Tibial artery (tissue), 4 donors: ENCODE measurements around the gene CCDC57.

Experiments
- DNase-seq, 2 donors: peaks; one replicate each; pipeline ENCODE4 v3.0.0-alpha.2; 2019
- H3K27ac ChIP-seq, 2 donors: fragments of 200-600 bp; sonication (generic) in 1 of 2; 1 replicate in 1 of 2; 2 replicates in 1 of 2; pipeline ENCODE4 v1.5.1; 2018 to 2019; ENCODE audit warnings: mild to moderate bottlenecking in 1 of 2
- H3K27me3 ChIP-seq, 2 donors: fragments of 200-600 bp; sonication (generic) in 1 of 2; one replicate each; pipeline versions ENCODE4 v1.5.1 to v1.6.0; 2016 to 2019
- H3K36me3 ChIP-seq, 3 donors: fragments of 200-600 bp; sonication (generic) in 2 of 3; one replicate each; pipeline ENCODE4 v1.5.1; 2016 to 2019; ENCODE audit warnings: mild to moderate bottlenecking in 2 of 3
- H3K4me1 ChIP-seq, 4 donors: fragments of 200-600 bp; sonication (generic) in 2 of 4; 1 replicate in 3 of 4; 2 replicates in 1 of 4; pipeline ENCODE4 v1.5.1; 2016 to 2019
- H3K4me3 ChIP-seq, 2 donors: fragments of 200-600 bp; sonication (generic) in 1 of 2; 1 replicate in 1 of 2; 2 replicates in 1 of 2; pipeline ENCODE4 v1.5.1; 2018 to 2019; ENCODE audit warnings: mild to moderate bottlenecking in 2 of 2
- H3K9me3 ChIP-seq, 3 donors: fragments of 200-600 bp; sonication (generic) in 1 of 3; one replicate each; pipeline ENCODE4 v1.5.1; 2016 to 2019
- intact Hi-C: fragments of 100-400 bp; cut with DNase I; formaldehyde crosslinking; loops from one replicate; pipeline ENCODE4 v1.15.0; 2023; ENCODE audit warnings: low total_unique reads
- TF ChIP-seq, protein P1 (sequence below), 2 experiments: fragments of 200-600 bp in 1 of 2; fragments of 450-650 bp in 1 of 2; IDR thresholded peaks; one replicate each; pipeline ENCODE4 v1.5.1; 2017 to 2019; ENCODE audit warnings: antibody characterized with exemption in 2 of 2, mild to moderate bottlenecking in 1 of 2, moderate library complexity in 1 of 2

The CCDC57 gene

DNA sequence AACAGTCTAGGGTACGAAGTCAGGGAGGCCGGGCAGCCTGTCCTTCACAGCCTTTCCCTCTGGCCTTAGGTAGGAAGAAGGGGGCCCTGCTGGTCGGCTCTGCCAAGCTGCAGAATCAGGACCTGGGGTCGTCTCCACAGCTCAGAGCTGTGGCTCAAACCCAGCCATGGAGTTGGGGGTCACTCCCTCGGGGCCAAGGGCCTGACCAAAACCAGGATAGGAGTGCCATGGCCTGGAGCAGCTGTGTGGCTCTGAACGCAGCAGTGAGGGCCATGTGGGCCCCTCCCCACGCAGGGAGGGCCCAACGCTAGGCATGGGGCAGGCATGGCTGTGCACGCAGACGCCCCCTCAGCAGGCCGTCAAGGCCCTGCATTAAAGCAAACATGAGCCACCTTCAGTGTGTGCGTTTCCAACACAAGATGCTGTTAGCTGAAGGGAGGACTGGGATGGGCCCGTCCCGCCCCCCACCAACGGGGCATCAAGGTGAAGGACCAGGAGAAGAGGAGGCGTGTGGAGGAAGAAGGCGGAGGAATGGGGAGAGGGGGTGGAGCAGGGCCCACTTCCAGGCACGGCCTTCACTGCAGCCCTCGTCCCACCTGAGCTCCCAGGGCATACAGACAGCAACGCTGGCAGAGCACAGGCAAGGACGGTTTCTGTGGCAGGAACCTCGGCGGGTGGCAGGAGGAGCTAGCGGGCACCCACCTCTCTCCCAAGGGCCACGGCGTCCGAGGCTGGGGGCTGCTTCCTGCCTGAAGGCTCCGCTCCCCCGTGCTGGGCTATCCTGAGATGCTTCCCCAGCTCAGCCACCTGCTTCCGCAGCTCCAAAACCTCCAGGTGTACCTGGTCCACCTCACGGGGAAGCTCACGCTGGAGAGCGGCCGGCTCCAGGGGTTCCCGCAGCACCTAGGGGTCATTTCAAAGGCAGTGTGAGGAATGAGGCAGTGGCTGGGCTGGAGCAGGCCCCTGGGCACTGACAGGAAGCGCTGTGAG, 55.3 kb downstream of the CCDC57 start:
- Histone ChIP-seq H3K36me3 (peaks cover 15 to 50% (median 34%) of the 10 kb centered on the region in 3 donors), H3K27me3 (no peaks in the 10 kb centered on the region), H3K4me1 (peaks cover 0 to 2% (median 0%) of the 10 kb centered on the region in 4 donors), H3K27ac (no peak overlapping the region), H3K9me3 (no peaks in the 10 kb centered on the region), H3K4me3 (no peak overlapping the region)
- no peak for DNase-seq
- TF ChIP-seq, protein P1, sequence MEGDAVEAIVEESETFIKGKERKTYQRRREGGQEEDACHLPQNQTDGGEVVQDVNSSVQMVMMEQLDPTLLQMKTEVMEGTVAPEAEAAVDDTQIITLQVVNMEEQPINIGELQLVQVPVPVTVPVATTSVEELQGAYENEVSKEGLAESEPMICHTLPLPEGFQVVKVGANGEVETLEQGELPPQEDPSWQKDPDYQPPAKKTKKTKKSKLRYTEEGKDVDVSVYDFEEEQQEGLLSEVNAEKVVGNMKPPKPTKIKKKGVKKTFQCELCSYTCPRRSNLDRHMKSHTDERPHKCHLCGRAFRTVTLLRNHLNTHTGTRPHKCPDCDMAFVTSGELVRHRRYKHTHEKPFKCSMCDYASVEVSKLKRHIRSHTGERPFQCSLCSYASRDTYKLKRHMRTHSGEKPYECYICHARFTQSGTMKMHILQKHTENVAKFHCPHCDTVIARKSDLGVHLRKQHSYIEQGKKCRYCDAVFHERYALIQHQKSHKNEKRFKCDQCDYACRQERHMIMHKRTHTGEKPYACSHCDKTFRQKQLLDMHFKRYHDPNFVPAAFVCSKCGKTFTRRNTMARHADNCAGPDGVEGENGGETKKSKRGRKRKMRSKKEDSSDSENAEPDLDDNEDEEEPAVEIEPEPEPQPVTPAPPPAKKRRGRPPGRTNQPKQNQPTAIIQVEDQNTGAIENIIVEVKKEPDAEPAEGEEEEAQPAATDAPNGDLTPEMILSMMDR (IDR thresholded peaks at IDR 0.05): no peak
- intact Hi-C loops: loop anchor here (10.0 kb wide), 1 partner anchor 193 kb away; the partner anchor contains the start of gene NOTUM

DNA sequence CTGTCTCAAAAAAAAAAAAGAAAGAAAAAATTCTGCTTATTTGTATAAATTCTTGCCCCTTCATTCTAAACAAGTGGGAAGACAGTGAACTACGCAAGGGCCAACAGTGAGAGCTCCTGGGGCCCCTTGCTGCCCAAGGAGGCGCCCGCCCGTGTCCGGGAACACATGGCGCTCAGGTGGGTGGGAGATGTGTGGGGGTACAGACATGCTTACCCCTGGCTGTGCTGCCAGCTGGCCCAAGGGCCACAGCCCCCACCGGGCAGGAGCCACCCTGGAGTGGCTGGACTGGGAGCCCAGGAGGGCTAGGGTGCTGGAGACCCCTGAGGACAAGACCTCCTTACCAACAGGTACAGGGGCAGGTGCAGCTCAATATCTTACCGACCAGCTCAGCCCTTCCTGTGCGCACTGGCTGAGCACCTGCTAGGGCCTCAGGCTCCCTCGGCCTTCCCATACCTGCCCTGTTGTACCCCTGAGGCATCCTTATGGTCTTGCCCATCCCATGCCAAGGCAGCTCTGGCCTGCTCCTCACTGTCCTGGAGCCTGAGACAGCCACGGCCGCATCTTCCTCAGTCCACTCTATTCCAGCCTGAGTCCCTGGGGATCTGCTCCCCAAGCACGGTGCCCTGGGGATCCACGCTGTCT, 56.2 kb downstream of the CCDC57 start:
- intact Hi-C loops: loop anchor here (10.0 kb wide), 1 partner anchor 192 kb away; the partner anchor contains the start of gene NOTUM
- DNase-seq: no peak
- Histone ChIP-seq H3K27ac (no peak overlapping the region), H3K4me1 (peaks cover 0 to 11% (median 0%) of the 10 kb centered on the region in 4 donors), H3K4me3 (no peak overlapping the region), H3K27me3 (no peaks in the 10 kb centered on the region), H3K9me3 (no peaks in the 10 kb centered on the region), H3K36me3 (peaks cover 15 to 49% (median 34%) of the 10 kb centered on the region in 3 donors)
- TF ChIP-seq, protein P1 (IDR thresholded peaks at IDR 0.05): no peak

DNA sequence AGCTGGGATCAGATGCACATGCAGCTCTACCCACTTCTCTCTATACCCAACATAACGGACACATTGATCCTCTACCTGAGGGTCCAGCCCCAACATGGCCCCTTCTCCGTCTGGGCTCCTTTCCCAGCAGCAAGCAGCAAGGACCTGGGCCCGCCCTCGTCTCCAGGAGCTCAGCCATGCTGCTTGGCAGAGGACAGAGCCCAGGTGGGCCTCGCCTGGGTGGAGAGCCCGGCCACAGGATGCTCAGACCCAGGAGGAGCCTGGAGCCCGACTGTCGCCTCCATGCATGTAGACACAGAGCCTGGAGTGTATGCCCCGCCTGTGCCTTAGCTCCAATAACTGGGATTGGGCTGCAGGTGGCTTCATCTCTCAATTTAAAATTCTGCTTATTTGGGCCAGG, 57.0 kb downstream of the CCDC57 start:
- intact Hi-C loops: loop anchor here (10.0 kb wide), 1 partner anchor 191 kb away; the partner anchor contains the start of gene NOTUM
- no peak for DNase-seq
- Histone ChIP-seq H3K27ac (no peak overlapping the region), H3K36me3 (peaks cover 15 to 46% (median 29%) of the 10 kb centered on the region in 3 donors), H3K4me1 (peaks cover 0 to 12% (median 0%) of the 10 kb centered on the region in 4 donors), H3K27me3 (no peaks in the 10 kb centered on the region), H3K9me3 (no peaks in the 10 kb centered on the region), H3K4me3 (no peak overlapping the region)
- TF ChIP-seq, protein P1 (IDR thresholded peaks at IDR 0.05): no peak

DNA sequence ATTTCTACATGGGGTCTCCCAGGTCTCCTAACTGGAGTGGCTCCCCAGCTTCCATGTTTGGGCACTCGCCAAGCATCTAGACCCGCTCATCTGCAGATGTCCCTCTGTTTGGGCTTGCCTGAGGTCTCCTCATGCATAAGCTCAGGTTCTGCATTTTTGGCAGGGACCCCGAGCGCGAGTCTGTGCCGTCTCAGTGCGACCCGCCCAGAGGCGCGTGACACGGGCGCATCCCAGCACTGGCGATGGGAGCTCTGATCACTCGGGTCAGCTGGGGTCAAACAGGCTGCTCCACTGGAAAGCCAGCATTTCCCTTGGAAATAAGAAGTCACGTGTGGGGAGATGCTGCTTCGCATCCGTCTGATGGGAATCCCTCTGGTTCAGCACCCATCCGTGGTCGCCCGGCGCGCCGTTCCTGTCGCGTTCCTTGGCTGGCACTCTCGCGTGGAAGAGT, 57.7 kb downstream of the CCDC57 start:
- Histone ChIP-seq H3K4me1 (peaks cover 0 to 12% (median 0%) of the 10 kb centered on the region in 4 donors), H3K27ac (no peak overlapping the region), H3K36me3 (peaks cover 9 to 40% (median 24%) of the 10 kb centered on the region in 3 donors), H3K27me3 (no peaks in the 10 kb centered on the region), H3K9me3 (no peaks in the 10 kb centered on the region), H3K4me3 (no peak overlapping the region)
- TF ChIP-seq, protein P1 (IDR thresholded peaks at IDR 0.05): no peak
- no peak for DNase-seq
- intact Hi-C loops: loop anchor here (10.0 kb wide), 1 partner anchor 190 kb away; the partner anchor contains the start of gene NOTUM

DNA sequence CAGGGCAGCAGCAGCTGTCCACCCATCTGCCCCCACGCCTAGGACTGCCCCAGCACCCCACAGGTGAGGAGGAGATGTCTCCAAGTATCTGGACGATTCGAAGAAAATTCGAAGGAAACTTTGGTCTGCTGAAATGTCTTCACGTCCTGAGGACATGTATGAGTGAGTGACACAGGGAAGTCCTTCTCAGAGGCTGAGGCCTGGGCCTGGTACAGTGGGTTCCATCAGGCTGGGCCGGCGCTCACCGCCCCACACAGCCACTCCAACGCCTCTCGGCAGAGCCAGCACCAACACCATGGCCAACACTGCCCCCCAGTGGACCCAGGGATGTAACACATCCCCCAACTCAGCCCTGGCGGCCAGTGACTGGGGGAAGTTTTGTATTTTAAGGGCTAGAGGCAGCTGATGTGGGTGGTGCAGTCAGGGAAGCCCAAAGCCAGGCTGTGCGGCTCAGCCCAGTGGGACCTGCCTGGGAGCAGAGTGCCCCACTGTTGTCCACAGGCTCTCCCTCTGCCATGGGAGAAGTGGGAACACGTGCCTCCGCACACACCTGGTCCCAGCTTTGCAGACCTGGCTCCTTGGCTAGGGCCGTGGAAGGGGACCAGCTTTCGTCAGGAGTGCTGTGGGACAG, 58.8 kb downstream of the CCDC57 start:
- H3K36me3 ChIP-seq: peaks cover 5 to 38% (median 23%) of the 10 kb centered on the region in 3 donors
- no peaks in the 10 kb centered on the region for H3K27me3 ChIP-seq
- DNase-seq: peak; percentile 70 to 78
- no peak overlapping the region for H3K27ac ChIP-seq
- H3K4me3 ChIP-seq: no peak overlapping the region
- TF ChIP-seq, protein P1 (IDR thresholded peaks at IDR 0.05): peak; percentile 84 to 88
- H3K4me1 ChIP-seq: peaks cover 0 to 12% (median 0%) of the 10 kb centered on the region in 4 donors
- no peaks in the 10 kb centered on the region for H3K9me3 ChIP-seq
- intact Hi-C loops: loop anchor here (2.0 to 10.0 kb wide), 2 partner anchors 123 to 189 kb away; partner anchors contain the start of genes NOTUM and RAC3
